Body of pancreas (tissue), 4 donors: ENCODE measurements around the gene OR52E1. TPM values are rescaled to one million over a fixed set of nuclear protein-coding genes. Genes with fewer than 3 reads are reported as not detected.

ENCODE experiments used
- ATAC-seq: fragments of 150-250 bp; one replicate; pipeline ENCODE4 v1.9.1; 2016
- DNase-seq, 4 donors: peaks; one replicate each; pipeline ENCODE4 v3.0.0-alpha.2; 2019
- H3K27ac ChIP-seq, 4 donors: fragments of 200-600 bp; sonication (generic); 1 replicate in 3 of 4; 2 replicates in 1 of 4; pipeline versions ENCODE4 v1.5.1 to v1.6.1; 2016 to 2019; ENCODE audit warnings: mild to moderate bottlenecking in 1 of 4, mixed read lengths in 1 of 4, moderate library complexity in 1 of 4
- H3K27me3 ChIP-seq, 2 donors: fragments of 200-600 bp; sonication (generic); one replicate each; pipeline ENCODE4 v1.6.0; 2016; ENCODE audit warnings: mild to moderate bottlenecking in 1 of 2
- H3K36me3 ChIP-seq, 2 donors: fragments of 200-600 bp; sonication (generic); replicated peaks in 1 of 2; 2 replicates each; pipeline ENCODE4 v1.5.1; 2016; ENCODE audit warnings: low read depth in 2 of 2; ENCODE audit not compliant: insufficient read depth in 1 of 2
- H3K4me1 ChIP-seq: fragments of 200-600 bp; sonication (generic); one replicate; pipeline ENCODE4 v1.6.0; 2016
- H3K4me3 ChIP-seq, 2 donors: fragments of 200-600 bp; sonication (generic); 1 replicate in 1 of 2; 2 replicates in 1 of 2; pipeline ENCODE4 v1.5.1; 2016 to 2019
- H3K9me3 ChIP-seq, 3 donors: fragments of 200-600 bp; sonication (generic); 1 replicate in 2 of 3; 2 replicates in 1 of 3; pipeline ENCODE4 v1.5.1; 2016
- CTCF ChIP-seq, 7 experiments: fragments of 450-650 bp in 4 of 7; fragments of 200-600 bp in 3 of 7; sonication (generic) in 3 of 7; IDR thresholded peaks; one replicate each; pipeline ENCODE4 v1.5.1; 2016 to 2019; ENCODE audit warnings: antibody characterized with exemption in 7 of 7
- POLR2A ChIP-seq, 3 donors: fragments of 450-650 bp; IDR thresholded peaks; one replicate each; pipeline ENCODE4 v1.6.1; 2016; ENCODE audit warnings: antibody characterized with exemption in 3 of 3, mild to moderate bottlenecking in 2 of 3
- WGBS, 2 donors: methylation state at CpG; one replicate each; pipeline ENCODE4 v1.1.5; 2017; 5-methylcytosine and 5-hydroxymethylcytosine counted together
- intact Hi-C: fragments of 100-400 bp; cut with DNase I; formaldehyde crosslinking; loops from one replicate; pipeline ENCODE4 v1.15.1; 2023
- total RNA-seq, 2 donors: library from RNA; depleted of rRNA; stranded (reverse); fragments of >200 nt; gene quantifications; one replicate each; pipeline ENCODE4 v1.1.0, GENCODE V29; 2016

Gene OR52E1
- total RNA-seq, 2 donors from 2014 or later, result not detected

GRCh38 chr11:5117588-5117987 is 48.2 kb downstream of the OR52E1 start:
- TF ChIP-seq CTCF (IDR thresholded peaks at IDR 0.05), result no peak
- no peak for TF ChIP-seq POLR2A (IDR thresholded peaks at IDR 0.05)
- DNase-seq (no peak), ATAC-seq (no peak)
- Histone ChIP-seq H3K27me3 (no peaks in the 10 kb centered on the region), H3K4me3 (no peak overlapping the region), H3K27ac (no peak overlapping the region), H3K4me1 (no peaks in the 10 kb centered on the region), H3K36me3 (no peaks in the 10 kb centered on the region), H3K9me3 (no peaks in the 10 kb centered on the region)
- intact Hi-C loops, result no loop called here

DNA sequence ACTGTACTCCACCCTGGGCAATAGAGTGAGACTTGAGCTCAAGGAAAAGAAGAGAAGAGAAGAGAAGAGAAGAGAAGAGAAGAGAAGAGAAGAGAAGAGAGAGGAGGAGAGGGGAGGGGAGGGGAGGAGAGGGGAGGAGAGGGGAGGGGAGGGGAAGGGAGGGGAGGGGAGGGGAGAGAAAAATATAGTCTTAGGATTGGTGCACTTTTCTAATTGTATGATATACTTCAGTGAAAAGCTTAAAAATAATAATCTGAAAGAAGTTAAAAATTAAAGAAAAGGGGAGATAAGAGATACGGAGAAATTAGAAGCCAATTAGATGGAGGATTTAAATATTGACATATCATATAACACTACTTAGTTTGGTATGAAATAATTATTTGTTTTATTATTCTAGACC is 49.5 kb downstream of the OR52E1 start:
- no peak overlapping the region for H3K27ac ChIP-seq
- intact Hi-C loops, result no loop called here
- WGBS, 2 donors, result 21 to 22% methylated on average over 1 of the region's 1 CpG
- no peaks in the 10 kb centered on the region for H3K4me1 ChIP-seq
- no peaks in the 10 kb centered on the region for H3K27me3 ChIP-seq
- H3K9me3 ChIP-seq, result no peaks in the 10 kb centered on the region
- ATAC-seq, result no peak
- no peaks in the 10 kb centered on the region for H3K36me3 ChIP-seq
- no peak overlapping the region for H3K4me3 ChIP-seq
- TF ChIP-seq CTCF (IDR thresholded peaks at IDR 0.05), result no peak
- no peak for DNase-seq

Other genes starting within 250 kb of the OR52E1 start
- not detected for gene OR51F2, start 248.3 kb upstream of the OR52E1 start, total RNA-seq
- not detected for gene OR51S1, start 220.4 kb upstream of the OR52E1 start, total RNA-seq
- not detected for gene OR51T1, start 187.7 kb upstream of the OR52E1 start, total RNA-seq
- not detected for gene OR51A7, start 165.8 kb upstream of the OR52E1 start, total RNA-seq
- gene OR51G2, start 150.2 kb upstream of the OR52E1 start, total RNA-seq, result not detected
- gene OR51G1, start 145.2 kb upstream of the OR52E1 start, total RNA-seq, result not detected
- gene OR51A4, start 122.0 kb upstream of the OR52E1 start, total RNA-seq, result not detected
- not detected for gene OR51A2, start 113.9 kb upstream of the OR52E1 start, total RNA-seq
- not detected for gene OR51L1, start 74.7 kb upstream of the OR52E1 start, total RNA-seq
- not detected for gene OR52J3, start 23.0 kb upstream of the OR52E1 start, total RNA-seq
- gene OR52E2, start 9.9 kb upstream of the OR52E1 start, total RNA-seq, result not detected
- not detected for gene OR52A5, start 68.8 kb downstream of the OR52E1 start, total RNA-seq
- gene OR52A1, start 85.2 kb downstream of the OR52E1 start, total RNA-seq, result not detected
- gene OR51V1, start 131.1 kb downstream of the OR52E1 start, total RNA-seq, result not detected
- 10 to 100 TPM in 1 of 2 donors, not detected in 1; 13.0 TPM for gene HBB, start 157.5 kb downstream of the OR52E1 start, total RNA-seq
- not detected for gene HBD, start 164.9 kb downstream of the OR52E1 start, total RNA-seq
- not detected for gene HBG1, start 180.3 kb downstream of the OR52E1 start, total RNA-seq
- gene HBG2, start 185.2 kb downstream of the OR52E1 start, total RNA-seq, result not detected
- gene HBE1, start 200.4 kb downstream of the OR52E1 start, total RNA-seq, result not detected
- under 1 TPM; 0.52 to 0.66 TPM for gene OR51B4, start 232.4 kb downstream of the OR52E1 start, total RNA-seq